Stimulated activated CD8-positive, alpha-beta memory T cell treated with anti-CD3 and anti-CD28 coated beads, Interleukin-2, amount 100 ng/mL, for 48 hours (primary cell): ENCODE results near the gene FBN2.
"Not testable (repeated sequence)": the region's sequence is repeated elsewhere in the genome, so short reads cannot be mapped to it uniquely, and the experiment has no call there.

ENCODE experiments used
- DNase-seq, 2 donors: peaks; one replicate each; pipeline ENCODE4 v3.0.0-alpha.2; 2020; ENCODE audit warnings: low read depth in 2 of 2

The FBN2 gene

DNA sequence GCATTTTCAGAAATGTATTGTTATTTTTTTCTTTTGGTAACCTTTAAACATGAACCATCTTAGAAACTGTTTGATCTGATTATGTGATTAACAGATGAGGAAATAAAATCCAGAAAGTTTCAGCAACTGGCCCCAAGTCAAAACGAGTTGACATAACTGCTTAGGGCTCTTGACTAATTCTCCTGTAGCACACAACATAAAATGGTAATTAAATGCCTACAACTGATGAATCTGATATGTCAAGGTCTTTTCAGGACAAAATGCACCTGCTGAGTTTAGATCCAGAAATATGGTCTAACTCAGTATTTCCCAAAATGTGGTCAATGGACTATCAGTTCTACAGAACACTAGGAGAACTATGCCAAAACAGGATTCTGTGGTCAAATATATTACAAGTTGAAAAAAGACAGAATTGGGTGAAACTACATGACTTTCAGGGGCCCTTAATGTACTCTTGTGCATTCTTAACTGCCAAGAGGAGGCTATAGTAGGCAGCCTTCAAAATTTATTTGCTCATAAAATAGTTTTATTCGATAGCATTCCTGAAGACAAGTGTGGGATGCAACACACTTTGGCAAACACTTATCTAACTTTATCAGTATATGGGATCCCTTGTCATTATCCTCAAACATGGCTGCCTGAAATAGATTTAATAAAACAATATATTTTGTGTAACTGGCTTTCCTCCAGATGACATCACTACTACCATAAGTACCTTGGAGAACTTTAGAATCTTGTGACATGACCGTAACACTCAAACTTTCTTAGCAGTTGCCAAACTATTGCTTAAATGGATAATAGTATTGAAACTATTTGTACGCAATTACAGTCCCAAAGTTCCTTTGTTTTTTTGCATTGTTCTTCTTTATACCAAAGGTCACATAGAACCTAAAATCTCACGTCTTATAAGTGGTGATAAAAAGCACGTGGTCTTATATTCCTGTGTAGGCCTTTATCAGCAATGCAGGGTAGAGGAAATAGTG is 59.4 kb downstream of the FBN2 start:
- no peak for DNase-seq

DNA sequence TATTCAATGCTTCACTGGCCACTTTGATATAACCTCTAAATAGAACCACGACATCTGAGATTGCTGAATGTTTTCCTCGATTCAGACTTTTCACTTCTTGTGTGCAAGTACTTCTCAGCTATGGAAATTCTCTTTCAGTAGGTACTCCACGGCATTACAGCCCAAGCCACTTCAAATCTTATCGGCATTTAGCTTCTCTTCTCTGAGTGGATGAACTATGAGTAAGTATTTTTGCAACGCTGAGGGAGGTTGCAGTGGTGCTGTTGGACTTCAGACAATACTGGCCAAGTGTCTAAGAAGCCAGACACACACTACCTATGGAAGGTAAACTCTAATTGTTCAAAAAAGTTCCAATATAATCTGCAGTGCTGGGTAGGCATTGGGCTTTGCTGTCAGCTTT is 60.1 kb downstream of the FBN2 start:
- DNase-seq, result no peak

DNA sequence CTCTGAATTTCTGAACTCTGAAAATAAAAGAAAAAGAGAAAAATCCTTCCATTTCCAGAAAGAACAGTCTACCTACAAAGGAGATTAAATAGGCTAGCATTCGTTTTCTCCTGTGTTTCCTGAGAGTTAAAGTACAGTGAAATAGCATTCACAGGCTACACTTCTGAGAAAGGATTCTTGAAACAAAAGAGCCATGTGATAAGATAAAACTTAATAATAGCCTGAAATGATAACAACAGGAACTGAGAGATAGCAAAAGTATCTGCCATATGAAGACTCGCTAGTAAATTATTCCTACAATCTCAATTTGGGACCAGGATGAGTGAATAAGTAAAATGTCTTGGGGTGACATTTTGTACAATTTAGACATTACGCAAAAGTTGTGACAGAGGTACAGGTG is 62.4 kb downstream of the FBN2 start:
- no peak for DNase-seq

DNA sequence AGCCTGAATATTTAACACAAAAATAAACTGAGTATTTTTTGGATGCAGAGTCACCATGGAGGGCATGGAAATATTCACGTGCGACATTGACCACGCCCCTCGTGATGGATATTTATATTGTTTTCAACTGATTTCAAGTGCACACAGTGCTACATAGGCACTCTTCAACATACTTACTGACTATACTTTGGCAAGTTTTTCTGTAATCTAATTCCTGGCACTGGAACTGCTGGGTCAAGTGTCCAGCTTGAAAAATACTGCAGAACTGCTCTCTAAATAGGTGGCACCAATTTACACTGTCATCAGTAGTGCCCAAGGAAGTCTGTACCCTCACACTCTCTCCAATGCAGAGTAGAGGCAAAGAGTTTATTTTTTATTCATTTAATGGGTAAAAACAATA is 65.1 kb downstream of the FBN2 start:
- no peak for DNase-seq

DNA sequence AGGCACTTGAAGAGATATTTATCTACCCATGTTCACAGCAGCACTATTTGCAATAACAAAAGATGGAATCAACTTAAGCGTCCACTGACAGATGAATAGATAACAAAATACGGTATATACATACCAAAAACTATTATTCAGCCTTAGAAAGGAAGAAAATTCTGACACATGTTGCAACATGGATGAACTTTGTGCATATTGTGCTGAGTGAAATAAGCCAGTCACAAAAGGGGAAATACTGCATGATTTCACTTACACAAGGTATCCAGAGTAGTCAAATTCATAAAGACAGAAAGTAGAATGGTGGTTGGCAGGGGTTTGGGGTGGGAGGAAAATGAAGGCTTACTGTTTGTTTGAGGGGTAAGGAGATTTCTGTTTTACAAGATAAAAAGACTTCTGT is 66.0 kb downstream of the FBN2 start:
- no peak for DNase-seq

DNA sequence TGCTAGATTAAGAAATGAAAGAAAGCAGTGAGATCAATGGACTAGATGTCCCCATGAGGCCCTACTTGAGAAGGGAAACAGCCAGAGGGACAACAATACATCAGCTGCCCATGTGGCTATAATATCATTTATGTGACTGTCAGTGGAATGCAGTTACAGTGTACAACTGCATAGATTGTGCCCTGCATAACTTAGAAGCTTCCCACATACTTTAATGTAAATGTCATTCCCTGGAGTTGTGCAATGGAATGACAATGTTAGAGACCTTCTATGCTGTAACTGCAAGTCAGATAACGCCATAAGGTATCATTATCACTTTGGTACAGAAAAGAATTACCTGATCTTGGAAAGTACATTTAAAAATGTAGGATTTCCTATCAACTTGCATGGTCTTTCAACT is 67.4 kb downstream of the FBN2 start:
- DNase-seq, result no peak

DNA sequence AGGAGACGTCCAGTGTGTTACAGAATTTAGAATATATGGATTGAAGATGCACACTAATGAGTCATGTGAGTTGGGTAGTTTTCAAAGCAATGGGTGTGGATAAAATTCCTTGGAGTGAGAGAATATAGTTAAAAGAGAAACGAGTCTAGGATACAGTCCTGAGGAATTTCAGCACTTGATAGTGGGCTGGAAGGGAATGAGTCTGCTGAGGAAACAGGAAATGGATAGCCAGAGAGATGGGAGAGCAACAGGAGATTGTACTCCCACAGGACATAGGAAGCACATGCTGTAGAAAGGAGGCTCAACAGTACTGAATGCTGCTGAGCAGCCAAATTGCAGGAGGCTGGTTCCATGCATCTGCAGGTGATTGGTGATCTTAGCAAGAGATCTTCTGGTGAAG is 68.1 kb downstream of the FBN2 start:
- DNase-seq, result no peak

DNA sequence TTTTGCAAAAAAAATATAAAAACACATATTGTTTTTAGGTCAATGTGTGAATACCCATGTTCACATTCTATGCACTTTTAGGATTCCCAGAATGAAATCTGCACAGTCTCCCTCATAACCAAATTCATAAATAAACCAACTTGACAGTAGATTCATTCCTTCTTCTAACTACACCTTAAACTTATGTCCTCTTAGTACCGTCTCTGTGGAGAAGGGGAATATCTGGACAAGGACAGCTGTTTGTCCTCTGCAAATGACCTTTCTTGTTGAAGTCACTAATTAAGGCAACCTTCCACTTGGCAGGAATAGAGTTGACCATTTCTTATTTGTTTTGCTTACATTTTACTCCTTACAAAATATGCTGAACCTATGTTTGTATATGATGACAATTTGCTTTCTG is 71.1 kb downstream of the FBN2 start:
- no peak for DNase-seq

DNA sequence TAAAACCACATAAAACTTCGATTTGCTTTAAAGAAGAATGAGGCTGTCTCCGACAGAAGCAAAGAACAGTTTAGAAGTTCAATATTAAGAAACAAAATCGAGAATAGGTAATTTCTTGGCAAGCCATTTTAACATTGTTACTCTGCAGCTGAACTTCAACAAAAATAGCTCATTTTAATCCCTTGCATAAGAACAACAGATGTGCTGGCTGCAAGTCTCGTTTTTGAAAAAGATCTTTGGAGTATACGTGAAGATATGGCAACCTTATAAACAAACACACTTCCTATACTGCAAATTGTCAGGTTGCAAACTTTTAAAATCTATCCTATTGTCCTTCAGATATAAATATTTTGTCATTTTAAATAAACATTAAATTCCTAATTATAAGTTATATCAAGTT is 71.5 kb downstream of the FBN2 start:
- no peak for DNase-seq

DNA sequence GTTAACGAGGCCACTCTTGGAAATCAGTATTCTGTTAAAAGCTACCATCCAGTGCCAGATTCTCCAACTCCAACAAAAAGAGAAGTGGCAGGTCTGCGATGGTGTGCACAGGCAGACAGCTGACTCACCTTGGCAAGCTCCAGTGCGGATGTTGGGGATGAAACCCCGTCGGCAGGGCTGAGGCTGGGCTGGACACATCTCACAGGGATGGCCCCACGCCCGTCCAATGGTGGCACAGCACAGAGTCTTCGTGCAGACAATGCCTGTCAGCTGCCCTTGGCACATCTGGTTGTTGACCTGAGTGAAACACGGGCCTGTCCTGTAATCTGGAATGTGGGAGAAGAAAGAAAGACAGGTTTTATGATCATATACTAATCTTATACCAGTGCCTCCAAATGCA is 73.4 kb downstream of the FBN2 start:
- no peak for DNase-seq

DNA sequence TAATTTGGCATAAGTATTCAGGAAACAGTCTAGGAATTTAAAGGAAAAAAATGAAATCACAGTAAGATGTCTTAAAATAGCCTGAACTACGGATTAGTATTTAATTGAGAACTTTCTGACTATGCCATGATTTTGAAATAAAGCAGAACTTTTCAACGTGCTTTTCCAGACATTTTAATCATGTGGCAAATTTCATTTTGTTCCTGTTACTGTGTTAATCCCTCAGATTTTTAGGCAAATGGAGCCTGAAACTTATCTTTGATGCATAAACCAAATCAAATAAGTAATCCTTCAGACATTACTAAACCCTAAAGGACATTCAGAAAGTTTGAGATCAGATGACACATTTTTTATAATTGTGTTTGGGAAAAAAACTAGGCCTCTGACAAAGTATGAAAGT is 75.7 kb downstream of the FBN2 start:
- DNase-seq, result no peak

DNA sequence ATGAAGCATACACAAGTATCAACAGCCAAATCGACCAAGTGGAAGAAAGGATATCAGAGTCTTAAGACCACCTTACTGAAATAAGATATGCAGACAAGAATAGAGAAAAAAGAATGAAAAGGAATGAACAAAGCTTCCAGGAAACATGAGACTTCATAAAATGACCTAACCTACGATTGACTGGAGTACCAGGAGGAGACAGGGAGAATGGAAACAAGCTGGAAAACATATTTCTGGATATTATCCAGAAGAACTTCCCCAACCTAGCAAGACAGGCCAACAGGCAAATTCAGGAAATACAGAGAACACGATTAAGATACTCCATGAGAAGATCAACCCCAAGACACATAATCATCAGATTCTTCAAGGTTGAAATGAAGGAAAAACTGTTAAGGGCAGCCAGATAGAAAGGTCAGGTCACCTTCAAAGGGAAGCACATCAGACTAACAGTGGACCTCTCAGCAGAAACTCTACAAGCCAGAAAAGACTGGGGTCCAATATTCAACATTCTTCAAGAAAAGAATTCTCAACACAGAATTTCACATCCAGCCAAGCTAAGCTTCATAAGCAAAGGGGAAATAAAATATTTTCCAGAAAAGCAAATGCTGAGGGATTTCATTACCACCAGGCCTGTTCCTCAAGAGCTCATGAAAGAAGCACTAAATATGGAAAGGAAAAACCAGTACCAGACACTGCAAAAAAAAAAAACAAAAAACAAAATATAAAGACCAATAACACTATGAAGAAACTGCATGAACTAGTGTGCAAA is 80.7 kb downstream of the FBN2 start:
- not testable (repeated sequence) for DNase-seq

DNA sequence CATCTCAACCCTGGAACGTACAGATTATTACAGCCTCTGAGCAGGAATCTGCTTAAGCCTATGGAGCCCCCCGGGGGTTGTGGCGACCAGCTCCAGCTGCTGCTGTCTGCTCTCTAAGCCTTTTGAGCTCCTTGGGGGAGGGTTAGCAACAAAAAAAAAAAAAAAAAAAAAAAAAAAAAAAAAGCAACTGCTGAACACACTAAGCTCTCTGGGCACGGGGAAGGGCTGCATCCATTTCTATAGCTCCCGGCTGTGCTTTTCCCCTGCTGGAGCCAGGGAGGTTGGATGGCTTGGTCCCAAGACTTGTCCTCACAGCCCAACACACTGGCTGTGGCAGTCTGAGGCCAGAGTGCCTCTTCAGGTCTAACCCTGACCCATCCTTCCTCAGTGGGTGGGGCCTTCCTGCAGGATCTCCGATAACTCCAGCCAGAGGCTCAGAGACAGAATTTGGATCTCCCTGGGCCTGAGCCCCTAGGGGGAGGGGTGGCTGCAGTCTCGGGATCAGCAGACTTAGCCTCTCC is 82.1 kb downstream of the FBN2 start:
- no peak for DNase-seq

DNA sequence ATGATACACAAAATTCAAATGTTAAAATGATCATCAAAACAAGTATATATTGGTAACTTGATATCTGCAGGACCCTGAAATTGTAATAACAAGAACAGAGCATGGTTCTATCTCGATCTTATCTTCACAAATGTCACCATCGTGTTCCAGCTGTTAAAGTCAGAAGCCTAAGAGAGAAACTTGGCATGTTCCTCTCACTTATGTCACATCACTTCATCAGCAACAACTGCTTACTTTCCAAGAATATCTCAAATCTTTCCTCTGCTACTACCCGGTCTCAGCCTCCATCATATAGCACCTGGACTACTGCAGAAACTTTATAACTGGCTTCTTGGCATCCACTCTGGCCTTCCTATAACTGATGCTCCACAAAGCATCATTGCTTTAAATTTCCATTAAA is 84.9 kb downstream of the FBN2 start:
- no peak for DNase-seq

DNA sequence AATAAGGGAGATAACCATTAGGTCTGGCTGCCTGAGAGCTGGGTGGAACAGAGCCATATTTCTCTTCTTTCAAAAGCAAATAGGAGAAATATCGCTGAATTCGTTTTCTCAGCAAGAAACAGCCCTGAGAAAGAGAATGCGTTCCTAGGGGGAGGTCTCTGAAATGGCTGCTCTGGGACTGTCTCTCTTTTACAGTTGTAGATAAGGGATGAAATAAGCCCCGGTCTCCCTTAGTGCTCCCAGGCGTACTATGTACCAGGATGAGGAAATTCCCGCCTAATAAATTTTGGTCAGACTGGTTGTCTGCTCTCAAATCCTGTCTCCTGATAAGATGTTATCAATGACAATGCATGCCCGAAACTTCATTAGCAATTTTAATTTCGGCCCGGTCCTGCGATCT is 90.8 kb downstream of the FBN2 start:
- DNase-seq, result not testable (repeated sequence)

DNA sequence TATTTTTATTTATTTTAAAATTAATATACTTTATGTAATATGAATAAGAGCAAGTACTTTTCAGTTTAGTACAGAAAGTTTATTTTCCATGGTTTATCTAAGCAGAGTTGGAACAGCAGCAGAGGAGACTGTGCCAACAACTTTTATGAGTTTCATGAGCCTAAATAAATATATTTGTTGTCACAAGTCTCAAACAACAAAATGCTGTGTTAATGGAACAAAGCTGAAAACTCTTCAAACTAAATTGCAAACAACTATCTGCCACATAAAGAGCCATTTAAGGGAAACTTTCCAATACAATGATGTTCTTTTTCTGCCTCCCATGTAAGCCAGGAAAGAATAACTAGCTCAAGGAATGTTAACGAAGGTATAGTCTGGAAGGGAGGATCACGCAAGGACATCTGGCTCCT is 96.1 kb downstream of the FBN2 start:
- no peak for DNase-seq

DNA sequence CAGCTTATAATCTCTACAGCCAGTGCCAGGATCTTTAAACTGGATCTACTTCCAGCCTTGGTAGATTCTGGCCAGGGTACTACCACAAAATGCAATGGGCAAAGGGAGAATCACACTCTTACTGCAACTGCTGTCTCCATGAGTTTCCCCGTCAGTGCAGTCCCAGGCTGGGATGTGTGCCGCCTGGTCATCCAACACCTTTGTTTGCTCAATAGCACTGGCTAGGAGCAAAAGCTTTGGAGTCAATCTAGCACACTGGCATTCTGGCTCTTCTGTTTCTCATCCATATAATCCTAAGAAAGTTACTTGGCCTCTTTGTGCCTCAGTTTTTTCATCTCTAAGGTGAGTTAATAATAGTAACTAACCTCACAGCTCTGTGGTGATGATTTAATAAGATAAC is 96.9 kb downstream of the FBN2 start:
- no peak for DNase-seq

DNA sequence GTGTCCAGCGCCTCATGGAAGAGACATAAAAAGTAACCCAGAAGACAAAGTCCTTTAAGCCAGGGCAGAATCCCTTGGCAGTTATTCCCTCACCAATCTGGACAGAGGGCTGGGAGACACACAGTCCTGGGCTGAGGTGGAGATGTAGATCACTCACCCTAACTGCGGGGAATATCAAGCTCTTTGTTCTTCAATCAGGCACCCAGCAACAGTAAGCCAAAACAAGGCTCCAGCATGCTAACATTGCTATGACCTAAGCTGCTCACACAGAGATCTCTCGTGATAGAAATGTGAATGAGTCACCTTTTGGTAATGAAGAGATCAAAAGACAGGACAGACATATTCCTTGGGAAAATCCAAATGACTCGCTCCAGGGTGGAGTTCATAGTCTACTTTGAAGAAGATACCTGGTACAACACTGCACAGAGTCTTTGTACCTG is 101.3 kb downstream of the FBN2 start:
- no peak for DNase-seq

DNA sequence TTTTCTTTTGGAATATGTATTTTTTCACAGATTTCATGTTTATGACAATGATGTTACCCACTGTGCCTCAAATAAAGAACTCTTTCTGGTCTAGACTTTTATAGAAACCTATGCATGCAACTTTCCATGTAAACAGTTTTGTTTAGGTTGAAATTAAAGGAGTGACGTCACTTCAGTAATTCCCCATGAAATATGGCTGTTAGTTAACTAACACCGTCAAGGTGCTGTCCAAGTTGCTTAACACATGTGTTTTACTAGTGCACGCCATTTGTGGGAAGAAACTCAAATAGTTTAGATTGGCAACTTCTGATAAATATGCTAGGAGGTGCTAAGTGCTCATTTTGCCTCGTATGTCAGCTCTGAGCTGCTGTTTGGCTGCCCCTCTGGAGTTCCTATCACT is 102.2 kb downstream of the FBN2 start:
- no peak for DNase-seq

DNA sequence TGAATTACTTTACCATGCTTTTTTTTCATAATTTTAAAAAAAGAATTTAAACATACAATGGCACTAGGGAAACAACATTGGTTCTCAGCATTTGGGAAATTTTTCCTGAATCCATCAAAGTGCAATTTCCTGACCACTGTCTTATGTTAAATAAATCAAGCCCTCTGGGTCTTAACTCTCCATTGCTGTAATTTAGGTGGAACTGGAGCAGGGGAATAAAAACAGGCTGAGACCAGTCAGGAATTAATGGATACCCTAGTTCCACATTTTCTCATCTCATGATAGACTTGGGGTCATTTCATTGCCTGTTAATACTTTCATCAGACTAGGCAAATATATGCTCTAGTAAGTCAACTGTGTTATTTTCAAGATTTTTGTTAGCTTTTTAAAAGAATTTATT is 103.1 kb downstream of the FBN2 start:
- DNase-seq, result no peak

DNA sequence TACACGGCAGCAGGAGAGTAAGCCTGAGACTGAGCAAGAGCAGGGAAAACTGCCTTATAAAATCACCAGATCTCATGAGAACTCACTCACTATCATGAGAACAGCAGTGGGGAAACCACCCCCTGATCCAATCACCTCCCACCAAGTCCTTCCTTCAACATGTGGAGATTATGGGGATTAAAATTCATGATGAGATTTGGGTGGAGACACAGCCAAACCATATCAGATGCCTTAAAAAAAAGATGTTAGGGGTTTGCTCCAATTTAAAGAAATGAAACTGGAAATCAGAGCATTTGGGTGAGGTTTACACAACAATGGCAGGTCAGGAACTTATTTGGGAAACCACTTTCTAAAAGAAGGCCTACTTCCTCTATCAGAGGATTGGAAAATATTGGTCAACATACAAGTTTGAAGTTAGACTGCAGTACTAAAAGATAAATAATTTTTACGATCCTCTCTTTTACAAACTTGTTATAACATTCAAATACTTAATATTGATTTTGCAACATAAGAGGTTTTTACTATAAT is 105.1 kb downstream of the FBN2 start:
- DNase-seq, result no peak

DNA sequence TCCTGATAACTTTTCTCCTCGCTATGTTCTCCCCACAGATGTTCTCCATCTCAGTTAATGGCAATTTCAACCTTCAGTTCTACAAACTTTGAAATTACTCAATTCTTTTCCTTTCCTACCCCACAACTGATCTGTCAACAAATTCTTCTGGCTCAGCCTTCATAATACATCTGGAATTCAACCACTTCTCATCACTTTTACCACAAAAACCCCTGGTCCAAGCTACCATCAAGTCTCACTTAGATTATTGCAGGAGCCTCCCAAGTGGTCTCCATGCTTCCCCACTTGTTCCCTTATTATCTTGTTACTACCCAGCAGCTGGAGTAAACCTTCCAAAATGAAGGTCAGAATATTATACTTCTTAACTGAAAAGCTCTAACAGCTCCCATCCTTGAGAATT is 110.1 kb downstream of the FBN2 start:
- no peak for DNase-seq
